Testis (tissue), 3 donors: ENCODE data around the gene SRPK3. TPM values are rescaled to one million over a fixed set of nuclear protein-coding genes. Genes with fewer than 3 reads are reported as not detected.
"Not testable (repeated sequence)": the region's sequence is repeated elsewhere in the genome, so short reads cannot be mapped to it uniquely, and the experiment has no call there.

Experiments used
- DNase-seq: peaks from one replicate; pipeline ENCODE4 v3.0.0-alpha.2; 2019
- H3K27ac ChIP-seq, 2 donors: fragments of 200-600 bp; sonication (generic); one replicate each; pipeline ENCODE4 v1.5.1; 2019
- H3K27me3 ChIP-seq: fragments of 200-600 bp; sonication (generic); one replicate; pipeline ENCODE4 v1.5.1; 2019
- H3K36me3 ChIP-seq: fragments of 200-600 bp; sonication (generic); one replicate; pipeline ENCODE4 v1.5.1; 2017; ENCODE audit warnings: low read depth; ENCODE audit errors: missing control alignments
- H3K4me1 ChIP-seq: fragments of 200-600 bp; sonication (generic); one replicate; pipeline ENCODE4 v1.5.1; 2019
- H3K4me3 ChIP-seq, 2 donors: fragments of 200-600 bp; sonication (generic); one replicate each; pipeline ENCODE4 v1.5.1; 2017 to 2019
- H3K9me3 ChIP-seq: fragments of 200-600 bp; sonication (generic); one replicate; pipeline ENCODE4 v1.5.1; 2017
- POLR2A ChIP-seq: fragments of 450-650 bp; IDR thresholded peaks from one replicate; pipeline ENCODE4 v1.6.1; 2017; ENCODE audit warnings: antibody characterized with exemption, mild to moderate bottlenecking, moderate library complexity
- WGBS, 2 donors: methylation state at CpG; one replicate each; pipeline ENCODE4 v1.1.5; 2018; 5-methylcytosine and 5-hydroxymethylcytosine counted together
- intact Hi-C: fragments of 100-400 bp; cut with DNase I; formaldehyde crosslinking; loops from one replicate; pipeline ENCODE4 v1.15.1; 2023; ENCODE audit warnings: low total_unique reads
- polyA plus RNA-seq: library from polyadenylated mRNA; stranded (reverse); fragments of 350-450 nt; fragmentation: Illumina TruSeq; extraction: RNeasy Lipid Tissue Mini Kit (QIAGEN cat#74804); gene quantifications from one replicate; pipeline ENCODE4 v1.2.3, GENCODE V29; 2014; ENCODE audit warnings: low read depth, low replicate concordance; ENCODE audit not compliant: insufficient read depth
- total RNA-seq, 2 donors: library from RNA; depleted of rRNA; stranded (reverse); fragments of >200 nt; gene quantifications; one replicate each; pipeline ENCODE4 v1.2.3, GENCODE V29; 2016
- TF ChIP-seq, protein P1 (sequence below), 3 experiments: fragments of 450-650 bp in 2 of 3; fragments of 200-600 bp in 1 of 3; sonication (generic) in 1 of 3; IDR thresholded peaks; one replicate each; pipeline ENCODE4 v1.5.1; 2016 to 2019; ENCODE audit warnings: antibody characterized with exemption in 3 of 3, mild to moderate bottlenecking in 2 of 3, moderate library complexity in 1 of 3

Gene SRPK3
- total and polyA plus RNA-seq, 3 donors from 2014 or later = 0.62 to 2.2 (median 1.3) TPM

DNA sequence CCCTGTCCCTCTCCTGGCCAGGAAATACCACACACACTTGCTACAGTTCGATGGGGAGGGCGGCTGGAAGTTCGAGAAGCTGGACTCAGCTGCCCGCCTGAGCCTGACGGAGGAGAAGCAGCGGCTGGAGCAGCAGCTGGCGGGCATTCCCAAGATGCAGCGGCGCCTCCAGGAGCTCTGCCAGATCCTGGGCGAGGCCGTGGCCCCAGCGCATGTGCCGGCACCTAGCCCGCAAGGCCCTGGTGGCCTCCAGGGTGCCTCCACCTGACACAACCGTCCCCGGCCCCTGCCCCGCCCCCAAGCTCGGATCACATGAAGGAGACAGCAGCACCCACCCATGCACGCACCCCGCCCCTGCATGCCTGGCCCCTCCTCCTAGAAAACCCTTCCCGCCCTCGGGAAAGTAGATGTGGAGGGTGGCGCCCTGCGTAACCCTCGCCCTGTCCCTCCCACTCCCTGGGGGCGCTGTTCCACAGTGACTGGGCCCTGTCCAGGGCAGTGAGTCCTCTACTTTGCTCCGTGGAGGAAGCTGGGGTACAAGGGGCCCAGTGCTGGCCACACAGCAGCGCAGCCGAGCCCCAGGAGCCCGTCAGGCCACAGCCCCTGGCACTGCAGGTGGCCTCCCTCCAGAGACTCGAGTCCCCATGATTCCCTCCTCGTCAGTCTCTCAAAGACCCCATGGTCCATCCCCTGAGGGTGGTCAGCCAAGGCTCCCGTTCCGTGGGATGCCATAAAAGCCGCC, 37.2 kb upstream of the SRPK3 start:
- H3K4me1 ChIP-seq, H3K4me3 ChIP-seq, H3K9me3 ChIP-seq, H3K36me3 ChIP-seq, H3K27me3 ChIP-seq, intact Hi-C loops: not testable (repeated sequence)
- peak overlapping the region in 1 of 2 donors; percentile 50 for H3K27ac ChIP-seq
- peak; percentile 84 for DNase-seq
- 51 to 70% methylated on average over 2 to 12 of the region's 35 CpGs for WGBS, 2 donors

DNA sequence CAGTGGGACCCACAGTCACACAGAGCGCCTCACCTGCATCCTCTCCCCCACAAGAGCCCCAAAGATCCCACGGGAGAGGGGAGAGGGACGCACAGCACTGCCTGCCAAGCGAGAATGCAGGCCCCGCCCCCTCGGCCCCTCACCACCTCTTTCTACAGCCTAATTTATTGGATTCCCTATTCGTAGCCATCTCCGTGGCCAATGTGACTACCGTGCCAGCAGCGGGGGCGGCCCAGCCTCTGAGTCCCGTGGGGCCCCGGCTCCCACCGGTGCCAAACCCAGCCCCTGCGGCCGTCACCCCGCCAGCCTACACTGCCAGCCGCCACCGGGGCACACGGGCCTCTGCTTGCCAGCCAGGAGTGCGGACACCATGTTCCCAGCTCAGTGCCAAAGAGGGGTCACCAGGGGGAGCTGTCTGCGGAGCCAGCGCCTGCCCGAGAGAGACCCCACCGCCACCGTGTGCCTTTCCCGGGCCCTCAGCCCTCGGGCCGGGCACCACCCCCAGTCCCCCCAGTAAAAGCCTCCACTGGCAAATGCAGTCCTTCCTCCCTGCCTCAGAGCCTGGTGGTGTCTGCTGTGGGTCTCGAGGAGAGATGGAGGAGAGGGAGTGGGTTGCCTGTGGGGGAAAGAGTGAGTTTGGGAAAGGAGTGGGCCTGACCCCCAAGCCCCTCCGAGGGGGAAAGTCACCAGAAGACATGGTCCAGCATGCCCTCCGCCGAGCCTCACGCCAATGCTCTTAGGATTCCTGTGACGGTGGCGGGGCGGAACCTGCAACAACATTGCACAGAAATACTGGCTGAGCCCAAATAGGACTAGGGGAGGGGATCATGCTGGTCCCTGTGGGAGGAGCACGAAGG, 36.4 kb upstream of the SRPK3 start:
- no peaks in the 10 kb centered on the region for H3K27me3 ChIP-seq
- peak overlapping the region in 1 of 2 donors; percentile 50 for H3K27ac ChIP-seq
- peaks cover 4% of the 10 kb centered on the region for H3K4me1 ChIP-seq
- no peak for DNase-seq
- no peak overlapping the region for H3K4me3 ChIP-seq
- TF ChIP-seq POLR2A = no peak
- TF ChIP-seq, protein P1, sequence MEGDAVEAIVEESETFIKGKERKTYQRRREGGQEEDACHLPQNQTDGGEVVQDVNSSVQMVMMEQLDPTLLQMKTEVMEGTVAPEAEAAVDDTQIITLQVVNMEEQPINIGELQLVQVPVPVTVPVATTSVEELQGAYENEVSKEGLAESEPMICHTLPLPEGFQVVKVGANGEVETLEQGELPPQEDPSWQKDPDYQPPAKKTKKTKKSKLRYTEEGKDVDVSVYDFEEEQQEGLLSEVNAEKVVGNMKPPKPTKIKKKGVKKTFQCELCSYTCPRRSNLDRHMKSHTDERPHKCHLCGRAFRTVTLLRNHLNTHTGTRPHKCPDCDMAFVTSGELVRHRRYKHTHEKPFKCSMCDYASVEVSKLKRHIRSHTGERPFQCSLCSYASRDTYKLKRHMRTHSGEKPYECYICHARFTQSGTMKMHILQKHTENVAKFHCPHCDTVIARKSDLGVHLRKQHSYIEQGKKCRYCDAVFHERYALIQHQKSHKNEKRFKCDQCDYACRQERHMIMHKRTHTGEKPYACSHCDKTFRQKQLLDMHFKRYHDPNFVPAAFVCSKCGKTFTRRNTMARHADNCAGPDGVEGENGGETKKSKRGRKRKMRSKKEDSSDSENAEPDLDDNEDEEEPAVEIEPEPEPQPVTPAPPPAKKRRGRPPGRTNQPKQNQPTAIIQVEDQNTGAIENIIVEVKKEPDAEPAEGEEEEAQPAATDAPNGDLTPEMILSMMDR (IDR thresholded peaks at IDR 0.05) = no peak
- WGBS, 2 donors = 36 to 42% methylated on average over 11 to 22 of the region's 38 CpGs
- no peaks in the 10 kb centered on the region for H3K36me3 ChIP-seq
- H3K9me3 ChIP-seq = no peaks in the 10 kb centered on the region
- intact Hi-C loops = no loop called here

DNA sequence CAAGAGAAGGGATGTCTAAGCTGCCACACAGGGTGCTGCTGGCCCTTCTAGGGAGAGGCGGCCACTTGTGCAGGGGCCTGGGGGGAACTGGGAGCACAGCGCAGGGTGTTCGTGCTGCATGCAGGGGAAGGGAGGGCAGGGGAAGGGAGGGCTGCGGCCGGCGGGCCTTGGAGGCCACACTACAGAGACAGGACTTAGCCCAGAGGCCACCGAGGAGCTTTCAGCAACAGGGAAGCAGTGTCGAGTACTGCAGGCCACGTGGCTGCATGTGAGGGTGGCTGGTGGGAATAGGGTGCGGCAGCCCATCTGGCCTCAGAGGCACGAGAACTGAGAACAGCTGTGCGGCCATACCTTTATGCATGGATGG, 35.8 kb upstream of the SRPK3 start:
- H3K36me3 ChIP-seq, H3K27ac ChIP-seq, DNase-seq, H3K4me3 ChIP-seq, intact Hi-C loops, H3K27me3 ChIP-seq, H3K4me1 ChIP-seq, H3K9me3 ChIP-seq: not testable (repeated sequence)
- 38 to 60% methylated on average over 7 to 9 of the region's 12 CpGs for WGBS, 2 donors

DNA sequence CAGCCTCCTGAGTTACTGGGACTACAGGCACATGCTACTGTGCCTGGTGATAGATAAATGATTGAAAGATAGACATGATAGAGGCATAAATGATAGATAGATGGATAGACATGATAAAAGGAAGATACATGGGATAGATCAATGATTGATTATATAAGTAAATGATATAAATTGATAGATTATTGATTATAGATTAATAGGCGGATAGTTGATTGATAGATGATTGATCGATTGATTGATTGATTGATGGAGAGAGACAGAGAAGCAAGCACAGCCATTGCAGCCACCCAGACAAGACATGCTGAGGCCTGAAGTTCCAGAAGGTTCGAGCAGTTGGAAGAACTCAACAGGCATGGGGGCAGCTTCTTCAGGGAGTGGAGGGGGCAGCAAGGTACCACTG, 34.5 kb upstream of the SRPK3 start:
- DNase-seq = no peak
- no peak overlapping the region for H3K4me3 ChIP-seq
- no peak overlapping the region for H3K27ac ChIP-seq
- TF ChIP-seq POLR2A = no peak
- TF ChIP-seq, protein P1 (IDR thresholded peaks at IDR 0.05) = no peak
- H3K27me3 ChIP-seq = no peaks in the 10 kb centered on the region
- intact Hi-C loops = no loop called here
- 89 to 92% methylated on average over 3 of the region's 3 CpGs for WGBS, 2 donors
- no peaks in the 10 kb centered on the region for H3K36me3 ChIP-seq
- no peaks in the 10 kb centered on the region for H3K9me3 ChIP-seq
- peaks cover 4% of the 10 kb centered on the region for H3K4me1 ChIP-seq

DNA sequence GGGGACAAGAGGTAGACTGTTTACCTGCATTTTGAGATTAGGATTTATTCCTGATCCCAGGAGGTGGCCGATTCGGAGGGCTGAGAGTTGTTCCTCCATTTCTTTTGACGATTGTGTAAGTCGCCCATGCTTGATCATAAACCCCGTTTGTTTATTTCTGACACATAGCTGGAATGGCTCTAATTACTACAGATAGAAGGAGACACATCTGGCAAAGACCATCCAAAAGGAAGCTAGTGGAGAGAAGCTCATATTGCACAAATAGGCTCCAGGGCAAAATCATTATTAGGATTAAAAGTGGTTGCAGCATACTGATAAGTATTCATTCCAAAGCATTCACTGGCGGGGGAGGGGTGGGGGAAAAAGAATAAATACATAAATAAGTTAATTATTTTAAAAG, 33.9 kb upstream of the SRPK3 start:
- intact Hi-C loops, H3K27me3 ChIP-seq, H3K27ac ChIP-seq, H3K4me3 ChIP-seq, H3K4me1 ChIP-seq, H3K36me3 ChIP-seq, H3K9me3 ChIP-seq, DNase-seq: not testable (repeated sequence)
- 70 to 82% methylated on average over 6 of the region's 6 CpGs for WGBS, 2 donors

DNA sequence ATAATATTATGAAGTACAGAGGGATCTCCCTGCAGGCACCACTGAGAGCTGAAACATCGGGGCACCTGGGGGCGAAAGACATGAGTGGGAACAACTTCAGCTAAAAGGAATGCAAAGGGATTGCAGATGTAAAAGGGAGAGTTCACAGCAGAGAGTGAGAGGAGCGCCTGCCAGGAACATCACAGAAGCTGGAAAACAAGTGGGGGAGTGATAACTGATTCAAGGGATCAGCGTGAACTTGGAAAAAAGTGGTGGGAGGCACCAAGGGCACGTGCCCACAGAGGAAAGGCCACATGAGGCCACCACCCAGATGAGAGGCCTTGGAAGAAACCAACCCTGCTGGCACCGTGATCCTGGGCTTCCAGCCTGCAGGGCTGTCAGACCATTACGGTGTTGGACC, 31.8 kb upstream of the SRPK3 start:
- H3K9me3 ChIP-seq, intact Hi-C loops, H3K36me3 ChIP-seq, H3K27me3 ChIP-seq, H3K4me3 ChIP-seq, H3K27ac ChIP-seq, H3K4me1 ChIP-seq: not testable (repeated sequence)
- peak; percentile 61 for DNase-seq
- 39 to 61% methylated on average over 5 to 7 of the region's 7 CpGs for WGBS, 2 donors
